ENCODE measurements around the gene ANKRD39. TPM values are rescaled to one million over a fixed set of nuclear protein-coding genes. Genes with fewer than 3 reads are reported as not detected.

ANKRD39 gene
- total and polyA plus RNA-seq, 10 of the 15 experiments (the other 5 are each of a cell fraction or from before 2014, with no cell fraction given): 7.4 to 36.2 (median 23.7) TPM

DNA sequence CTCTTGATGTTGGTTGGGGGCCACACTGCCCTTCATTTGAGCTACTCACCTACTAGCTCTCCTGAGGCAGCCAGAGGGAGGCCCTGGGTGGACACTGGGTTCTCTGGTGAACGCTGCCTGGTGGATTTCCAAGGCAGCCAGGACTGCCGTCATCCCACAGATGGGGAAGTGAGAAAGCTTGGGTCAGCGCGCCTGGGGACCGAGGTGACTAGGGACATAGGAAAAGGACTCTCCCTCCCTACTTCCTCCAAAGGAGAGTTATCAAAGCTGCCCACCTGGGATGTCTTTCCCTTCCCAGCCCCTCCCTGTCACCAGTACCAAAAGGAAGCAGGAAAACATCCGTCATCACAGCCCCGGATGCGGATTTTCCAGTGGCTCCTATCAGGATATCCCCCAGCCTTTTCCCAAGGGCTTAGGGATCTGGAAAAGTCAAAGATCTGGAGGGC is 15.9 kb upstream of the ANKRD39 start (continued):
- no peak for TF ChIP-seq SUZ12 (IDR thresholded peaks at IDR 0.05; ENCODE audit: unreplicated experiment)
- TF ChIP-seq, protein P1, sequence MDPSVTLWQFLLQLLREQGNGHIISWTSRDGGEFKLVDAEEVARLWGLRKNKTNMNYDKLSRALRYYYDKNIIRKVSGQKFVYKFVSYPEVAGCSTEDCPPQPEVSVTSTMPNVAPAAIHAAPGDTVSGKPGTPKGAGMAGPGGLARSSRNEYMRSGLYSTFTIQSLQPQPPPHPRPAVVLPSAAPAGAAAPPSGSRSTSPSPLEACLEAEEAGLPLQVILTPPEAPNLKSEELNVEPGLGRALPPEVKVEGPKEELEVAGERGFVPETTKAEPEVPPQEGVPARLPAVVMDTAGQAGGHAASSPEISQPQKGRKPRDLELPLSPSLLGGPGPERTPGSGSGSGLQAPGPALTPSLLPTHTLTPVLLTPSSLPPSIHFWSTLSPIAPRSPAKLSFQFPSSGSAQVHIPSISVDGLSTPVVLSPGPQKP (IDR thresholded peaks at IDR 0.05; ENCODE audit: low read depth, low read length): no peak
- TF ChIP-seq EZH2 (IDR thresholded peaks at IDR 0.05; ENCODE audit: borderline replicate concordance, control insufficient read depth, low read depth, low read length): no peak
- no peak for TF ChIP-seq ZNF274 (IDR thresholded peaks at IDR 0.05; ENCODE audit: insufficient read depth, insufficient read length)
- no peak for TF ChIP-seq DPF2 (IDR thresholded peaks at IDR 0.05)
- TF ChIP-seq MXI1 (IDR thresholded peaks at IDR 0.05; ENCODE audit: low read depth, low read length): no peak
- TF ChIP-seq YY1 (IDR thresholded peaks at IDR 0.05; ENCODE audit: low read depth, low read length): no peak
- no peak for TF ChIP-seq PAX5 (IDR thresholded peaks at IDR 0.05; ENCODE audit: borderline replicate concordance, low read depth, low read length)
- TF ChIP-seq, protein P2, sequence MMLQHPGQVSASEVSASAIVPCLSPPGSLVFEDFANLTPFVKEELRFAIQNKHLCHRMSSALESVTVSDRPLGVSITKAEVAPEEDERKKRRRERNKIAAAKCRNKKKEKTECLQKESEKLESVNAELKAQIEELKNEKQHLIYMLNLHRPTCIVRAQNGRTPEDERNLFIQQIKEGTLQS (IDR thresholded peaks at IDR 0.05; ENCODE audit: borderline replicate concordance, extremely low read depth, low read depth, low read length): no peak
- TF ChIP-seq, protein P3, sequence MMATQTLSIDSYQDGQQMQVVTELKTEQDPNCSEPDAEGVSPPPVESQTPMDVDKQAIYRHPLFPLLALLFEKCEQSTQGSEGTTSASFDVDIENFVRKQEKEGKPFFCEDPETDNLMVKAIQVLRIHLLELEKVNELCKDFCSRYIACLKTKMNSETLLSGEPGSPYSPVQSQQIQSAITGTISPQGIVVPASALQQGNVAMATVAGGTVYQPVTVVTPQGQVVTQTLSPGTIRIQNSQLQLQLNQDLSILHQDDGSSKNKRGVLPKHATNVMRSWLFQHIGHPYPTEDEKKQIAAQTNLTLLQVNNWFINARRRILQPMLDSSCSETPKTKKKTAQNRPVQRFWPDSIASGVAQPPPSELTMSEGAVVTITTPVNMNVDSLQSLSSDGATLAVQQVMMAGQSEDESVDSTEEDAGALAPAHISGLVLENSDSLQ (IDR thresholded peaks at IDR 0.05): no peak
- TF ChIP-seq YBX1 (IDR thresholded peaks at IDR 0.05): no peak
- TF ChIP-seq, protein P4, sequence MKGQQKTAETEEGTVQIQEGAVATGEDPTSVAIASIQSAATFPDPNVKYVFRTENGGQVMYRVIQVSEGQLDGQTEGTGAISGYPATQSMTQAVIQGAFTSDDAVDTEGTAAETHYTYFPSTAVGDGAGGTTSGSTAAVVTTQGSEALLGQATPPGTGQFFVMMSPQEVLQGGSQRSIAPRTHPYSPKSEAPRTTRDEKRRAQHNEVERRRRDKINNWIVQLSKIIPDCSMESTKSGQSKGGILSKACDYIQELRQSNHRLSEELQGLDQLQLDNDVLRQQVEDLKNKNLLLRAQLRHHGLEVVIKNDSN (IDR thresholded peaks at IDR 0.05; ENCODE audit: borderline replicate concordance, extremely low read length, insufficient read depth, low read depth, low read length): no peak
- no peak for TF ChIP-seq NR2C1 (IDR thresholded peaks at IDR 0.05)
- no peak for TF ChIP-seq MTA3 (IDR thresholded peaks at IDR 0.05; ENCODE audit: borderline replicate concordance, low read length)
- TF ChIP-seq, protein P5, sequence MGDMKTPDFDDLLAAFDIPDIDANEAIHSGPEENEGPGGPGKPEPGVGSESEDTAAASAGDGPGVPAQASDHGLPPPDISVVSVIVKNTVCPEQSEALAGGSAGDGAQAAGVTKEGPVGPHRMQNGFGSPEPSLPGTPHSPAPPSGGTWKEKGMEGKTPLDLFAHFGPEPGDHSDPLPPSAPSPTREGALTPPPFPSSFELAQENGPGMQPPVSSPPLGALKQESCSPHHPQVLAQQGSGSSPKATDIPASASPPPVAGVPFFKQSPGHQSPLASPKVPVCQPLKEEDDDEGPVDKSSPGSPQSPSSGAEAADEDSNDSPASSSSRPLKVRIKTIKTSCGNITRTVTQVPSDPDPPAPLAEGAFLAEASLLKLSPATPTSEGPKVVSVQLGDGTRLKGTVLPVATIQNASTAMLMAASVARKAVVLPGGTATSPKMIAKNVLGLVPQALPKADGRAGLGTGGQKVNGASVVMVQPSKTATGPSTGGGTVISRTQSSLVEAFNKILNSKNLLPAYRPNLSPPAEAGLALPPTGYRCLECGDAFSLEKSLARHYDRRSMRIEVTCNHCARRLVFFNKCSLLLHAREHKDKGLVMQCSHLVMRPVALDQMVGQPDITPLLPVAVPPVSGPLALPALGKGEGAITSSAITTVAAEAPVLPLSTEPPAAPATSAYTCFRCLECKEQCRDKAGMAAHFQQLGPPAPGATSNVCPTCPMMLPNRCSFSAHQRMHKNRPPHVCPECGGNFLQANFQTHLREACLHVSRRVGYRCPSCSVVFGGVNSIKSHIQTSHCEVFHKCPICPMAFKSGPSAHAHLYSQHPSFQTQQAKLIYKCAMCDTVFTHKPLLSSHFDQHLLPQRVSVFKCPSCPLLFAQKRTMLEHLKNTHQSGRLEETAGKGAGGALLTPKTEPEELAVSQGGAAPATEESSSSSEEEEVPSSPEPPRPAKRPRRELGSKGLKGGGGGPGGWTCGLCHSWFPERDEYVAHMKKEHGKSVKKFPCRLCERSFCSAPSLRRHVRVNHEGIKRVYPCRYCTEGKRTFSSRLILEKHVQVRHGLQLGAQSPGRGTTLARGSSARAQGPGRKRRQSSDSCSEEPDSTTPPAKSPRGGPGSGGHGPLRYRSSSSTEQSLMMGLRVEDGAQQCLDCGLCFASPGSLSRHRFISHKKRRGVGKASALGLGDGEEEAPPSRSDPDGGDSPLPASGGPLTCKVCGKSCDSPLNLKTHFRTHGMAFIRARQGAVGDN (IDR thresholded peaks at IDR 0.05): no peak
- TF ChIP-seq POLR2AphosphoS5 (IDR thresholded peaks at IDR 0.05; ENCODE audit: low read length): no peak
- 0 out of 2 replicates have a peak, but pooled peaks have one; percentile 26 for TF ChIP-seq BCL11A (IDR thresholded peaks at IDR 0.05; ENCODE audit: low read depth, low read length)
- no peak for TF ChIP-seq FOS (IDR thresholded peaks at IDR 0.05; ENCODE audit: borderline replicate concordance, extremely low read depth, insufficient read length)
- TF ChIP-seq KAT2A (conservative IDR thresholded peaks at IDR 0.05; ENCODE audit: control insufficient read depth, low read depth, low read length): no peak
- no peak for TF ChIP-seq SREBF1 (IDR thresholded peaks at IDR 0.05; ENCODE audit: low read length)
- no peak for TF ChIP-seq SMAD5 (IDR thresholded peaks at IDR 0.05; ENCODE audit: low read depth)
- TF ChIP-seq, protein P6, sequence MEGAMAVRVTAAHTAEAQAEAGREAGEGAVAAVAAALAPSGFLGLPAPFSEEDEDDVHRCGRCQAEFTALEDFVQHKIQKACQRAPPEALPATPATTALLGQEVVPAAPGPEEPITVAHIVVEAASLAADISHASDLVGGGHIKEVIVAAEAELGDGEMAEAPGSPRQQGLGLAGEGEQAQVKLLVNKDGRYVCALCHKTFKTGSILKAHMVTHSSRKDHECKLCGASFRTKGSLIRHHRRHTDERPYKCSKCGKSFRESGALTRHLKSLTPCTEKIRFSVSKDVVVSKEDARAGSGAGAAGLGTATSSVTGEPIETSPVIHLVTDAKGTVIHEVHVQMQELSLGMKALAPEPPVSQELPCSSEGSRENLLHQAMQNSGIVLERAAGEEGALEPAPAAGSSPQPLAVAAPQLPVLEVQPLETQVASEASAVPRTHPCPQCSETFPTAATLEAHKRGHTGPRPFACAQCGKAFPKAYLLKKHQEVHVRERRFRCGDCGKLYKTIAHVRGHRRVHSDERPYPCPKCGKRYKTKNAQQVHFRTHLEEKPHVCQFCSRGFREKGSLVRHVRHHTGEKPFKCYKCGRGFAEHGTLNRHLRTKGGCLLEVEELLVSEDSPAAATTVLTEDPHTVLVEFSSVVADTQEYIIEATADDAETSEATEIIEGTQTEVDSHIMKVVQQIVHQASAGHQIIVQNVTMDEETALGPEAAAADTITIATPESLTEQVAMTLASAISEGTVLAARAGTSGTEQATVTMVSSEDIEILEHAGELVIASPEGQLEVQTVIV (IDR thresholded peaks at IDR 0.05; ENCODE audit: borderline replicate concordance, partially characterized antibody): no peak

All from GM12878 (cell line).